Activated CD4-positive, alpha-beta T cell treated with anti-CD3 and anti-CD28 coated beads, Interleukin-2, amount 10 ng/mL, durations not matched to agents 7 days and 5 days (primary cell): Measurements from ENCODE around the gene C5orf58. TPM values are rescaled to one million over a fixed set of nuclear protein-coding genes. Genes with fewer than 3 reads are reported as not detected.

Experiments used
- CTCF ChIA-PET: fragments of 350-600 bp; sonication (Branson Sonifier 250); formaldehyde crosslinking; loops from one replicate; lab custom pipeline; 2021; ENCODE audit warnings: antibody characterized with exemption; lab: Charles Lee
- POLR2A ChIA-PET: fragments of 350-600 bp; sonication (Branson Sonifier 250); formaldehyde crosslinking; loops from one replicate; lab custom pipeline; 2021; ENCODE audit warnings: antibody characterized with exemption; lab: Charles Lee
- DNase-seq: peaks from one replicate; pipeline ENCODE4 v3.0.0-alpha.2; 2020
- H3K27ac Mint-ChIP-seq: one replicate; pipeline ENCODE4 v1.8.0; 2021; ENCODE audit warnings: mild to moderate bottlenecking, moderate library complexity, mixed read lengths
- H3K27me3 Mint-ChIP-seq: one replicate; pipeline ENCODE4 v1.8.0; 2021; ENCODE audit warnings: mixed read lengths
- H3K36me3 Mint-ChIP-seq: one replicate; pipeline ENCODE4 v1.8.0; 2021; ENCODE audit warnings: low read depth, mixed read lengths
- H3K4me1 Mint-ChIP-seq: one replicate; pipeline ENCODE4 v1.8.0; 2021; ENCODE audit warnings: mixed read lengths
- H3K4me3 Mint-ChIP-seq: one replicate; pipeline ENCODE4 v1.8.0; 2021; ENCODE audit warnings: mild to moderate bottlenecking, moderate library complexity, mixed read lengths
- H3K9me3 Mint-ChIP-seq: one replicate; pipeline ENCODE4 v1.8.0; 2021; ENCODE audit warnings: mixed read lengths
- total RNA-seq, 2 experiments: library from RNA; stranded (reverse); gene quantifications; one replicate each; pipeline ENCODE4 v1.2.3, GENCODE V29; 2021

C5orf58 gene
- total RNA-seq, 2 experiments from 2014 or later: not detected

- Mint-ChIP-seq H3K27ac (no peak overlapping the region), H3K4me3 (no peak overlapping the region), H3K9me3 (no peaks in the 10 kb centered on the region), H3K27me3 (peaks cover 35% of the 10 kb centered on the region), H3K4me1 (no peaks in the 10 kb centered on the region), H3K36me3 (no peaks in the 10 kb centered on the region)
- ChIA-PET POLR2A (no interaction called here), CTCF (interaction anchor here (1.2 to 1.5 kb wide), 3 partner anchors 9 to 20 kb away, joined by 3 to 6 read pairs (median 4); no protein-coding TSS in a partner anchor)
- no peak for DNase-seq
Observed at GRCh38 chr5:170206216-170206615, 26.6 kb upstream of the C5orf58 start.

GRCh38 chr5:170206958-170207357 is 25.8 kb upstream of the C5orf58 start:
- H3K4me3 Mint-ChIP-seq: no peak overlapping the region
- no peaks in the 10 kb centered on the region for H3K9me3 Mint-ChIP-seq
- H3K27ac Mint-ChIP-seq: no peak overlapping the region
- no peaks in the 10 kb centered on the region for H3K36me3 Mint-ChIP-seq
- POLR2A ChIA-PET: no interaction called here
- peaks cover 37% of the 10 kb centered on the region for H3K27me3 Mint-ChIP-seq
- DNase-seq: no peak
- H3K4me1 Mint-ChIP-seq: no peaks in the 10 kb centered on the region
- CTCF ChIA-PET: no interaction called here

- CTCF ChIA-PET: interaction anchor here (0.7 to 1.8 kb wide), 3 partner anchors 10 to 223 kb away, joined by 3 to 4 read pairs (median 4); no protein-coding TSS in a partner anchor
- POLR2A ChIA-PET: no interaction called here
Observed at GRCh38 chr5:170211575-170212334, 21.0 kb upstream of the C5orf58 start.

GRCh38 chr5:170216257-170216864 is 16.4 kb upstream of the C5orf58 start:
- H3K9me3 Mint-ChIP-seq: no peaks in the 10 kb centered on the region

More at GRCh38 chr5:170211575-170212334, 21.0 kb upstream of the C5orf58 start:
- DNase-seq: no peak
- Mint-ChIP-seq H3K9me3 (no peaks in the 10 kb centered on the region), H3K4me3 (no peak overlapping the region), H3K4me1 (no peaks in the 10 kb centered on the region), H3K36me3 (no peaks in the 10 kb centered on the region), H3K27ac (no peak overlapping the region), H3K27me3 (peaks cover 23% of the 10 kb centered on the region)

GRCh38 chr5:170217831-170218230 is 15.0 kb upstream of the C5orf58 start:
- POLR2A ChIA-PET: interaction anchor here (0.6 kb wide), 1 partner anchor 49 kb away, joined by 3 read pairs; no protein-coding TSS in a partner anchor
- CTCF ChIA-PET: interaction anchor here (0.8 to 1.2 kb wide), 3 partner anchors 12 to 122 kb away, joined by 3 to 4 read pairs (median 3); no protein-coding TSS in a partner anchor
- Mint-ChIP-seq H3K4me3 (no peak overlapping the region), H3K27me3 (no peaks in the 10 kb centered on the region), H3K27ac (no peak overlapping the region), H3K36me3 (no peaks in the 10 kb centered on the region), H3K4me1 (no peaks in the 10 kb centered on the region), H3K9me3 (no peaks in the 10 kb centered on the region)
- DNase-seq: no peak

More at GRCh38 chr5:170216257-170216864, 16.4 kb upstream of the C5orf58 start:
- Mint-ChIP-seq H3K36me3 (no peaks in the 10 kb centered on the region), H3K4me3 (no peak overlapping the region), H3K4me1 (no peaks in the 10 kb centered on the region), H3K27ac (no peak overlapping the region), H3K27me3 (peaks cover 3% of the 10 kb centered on the region)
- ChIA-PET CTCF (interaction anchor here (0.6 to 1.7 kb wide), 2 partner anchors 10 to 873 kb away, joined by 3 to 6 read pairs; no protein-coding TSS in a partner anchor), POLR2A (no interaction called here)
- DNase-seq: no peak

GRCh38 chr5:170218726-170219125 is 14.1 kb upstream of the C5orf58 start:
- DNase-seq: no peak
- CTCF ChIA-PET: interaction anchor here (1.0 to 1.2 kb wide), 3 partner anchors 13 to 120 kb away, joined by 3 to 4 read pairs (median 3); no protein-coding TSS in a partner anchor
- Mint-ChIP-seq H3K27ac (no peak overlapping the region), H3K9me3 (no peaks in the 10 kb centered on the region), H3K4me1 (no peaks in the 10 kb centered on the region), H3K36me3 (no peaks in the 10 kb centered on the region), H3K27me3 (no peaks in the 10 kb centered on the region), H3K4me3 (no peak overlapping the region)
- POLR2A ChIA-PET: no interaction called here

GRCh38 chr5:170219615-170220014 is 13.2 kb upstream of the C5orf58 start:
- ChIA-PET POLR2A (no interaction called here), CTCF (interaction anchor here (1.1 to 1.2 kb wide), 2 partner anchors 19 to 119 kb away, joined by 3 read pairs; no protein-coding TSS in a partner anchor)
- H3K27ac Mint-ChIP-seq: no peak overlapping the region
- H3K9me3 Mint-ChIP-seq: no peaks in the 10 kb centered on the region
- DNase-seq: no peak
- no peaks in the 10 kb centered on the region for H3K36me3 Mint-ChIP-seq
- H3K27me3 Mint-ChIP-seq: no peaks in the 10 kb centered on the region
- H3K4me1 Mint-ChIP-seq: no peaks in the 10 kb centered on the region
- H3K4me3 Mint-ChIP-seq: no peak overlapping the region

- no peaks in the 10 kb centered on the region for H3K36me3 Mint-ChIP-seq
- POLR2A ChIA-PET: no interaction called here
Observed at GRCh38 chr5:170220191-170220590, 12.6 kb upstream of the C5orf58 start.

GRCh38 chr5:170221327-170221741 is 11.5 kb upstream of the C5orf58 start:
- ChIA-PET CTCF (interaction anchor here (0.6 to 4.1 kb wide), 6 partner anchors 11 to 200 kb away, joined by 3 to 20 read pairs (median 4); no protein-coding TSS in a partner anchor), POLR2A (no interaction called here)
- Mint-ChIP-seq H3K9me3 (no peaks in the 10 kb centered on the region), H3K4me1 (peaks cover 4% of the 10 kb centered on the region), H3K27me3 (no peaks in the 10 kb centered on the region), H3K27ac (no peak overlapping the region), H3K36me3 (no peaks in the 10 kb centered on the region), H3K4me3 (no peak overlapping the region)
- no peak for DNase-seq

More at GRCh38 chr5:170220191-170220590, 12.6 kb upstream of the C5orf58 start:
- CTCF ChIA-PET: interaction anchor here (1.1 to 1.4 kb wide), 3 partner anchors 16 to 20 kb away, joined by 3 read pairs; no protein-coding TSS in a partner anchor
- no peak overlapping the region for H3K27ac Mint-ChIP-seq
- DNase-seq: no peak
- H3K27me3 Mint-ChIP-seq: no peaks in the 10 kb centered on the region
- H3K9me3 Mint-ChIP-seq: no peaks in the 10 kb centered on the region
- H3K4me3 Mint-ChIP-seq: no peak overlapping the region
- H3K4me1 Mint-ChIP-seq: no peaks in the 10 kb centered on the region

GRCh38 chr5:170223360-170223759 is 9.4 kb upstream of the C5orf58 start:
- no peak for DNase-seq
- Mint-ChIP-seq H3K27me3 (no peaks in the 10 kb centered on the region), H3K4me1 (peaks cover 7% of the 10 kb centered on the region), H3K9me3 (no peaks in the 10 kb centered on the region), H3K36me3 (no peaks in the 10 kb centered on the region), H3K4me3 (no peak overlapping the region), H3K27ac (no peak overlapping the region)
- CTCF ChIA-PET: interaction anchor here (0.8 to 4.1 kb wide), 5 partner anchors 116 to 377 kb away, joined by 3 to 20 read pairs (median 4); no protein-coding TSS in a partner anchor
- POLR2A ChIA-PET: no interaction called here

GRCh38 chr5:170223906-170224305 is 8.9 kb upstream of the C5orf58 start:
- peak overlapping the region; percentile 27 for H3K27ac Mint-ChIP-seq
- no peak overlapping the region for H3K4me3 Mint-ChIP-seq
- H3K9me3 Mint-ChIP-seq: no peaks in the 10 kb centered on the region
- peaks cover 7% of the 10 kb centered on the region for H3K4me1 Mint-ChIP-seq
- ChIA-PET POLR2A (no interaction called here), CTCF (interaction anchor here (1.3 to 4.1 kb wide), 3 partner anchors 110 to 125 kb away, joined by 4 to 20 read pairs (median 10); no protein-coding TSS in a partner anchor)
- no peak for DNase-seq
- no peaks in the 10 kb centered on the region for H3K36me3 Mint-ChIP-seq
- no peaks in the 10 kb centered on the region for H3K27me3 Mint-ChIP-seq

GRCh38 chr5:170225326-170226128 is 7.3 kb upstream of the C5orf58 start:
- CTCF ChIA-PET: interaction anchor here (0.7 to 4.3 kb wide), 22 partner anchors 9 to 573 kb away, joined by 3 to 24 read pairs (median 4); no protein-coding TSS in a partner anchor
- Mint-ChIP-seq H3K4me1 (peaks cover 7% of the 10 kb centered on the region), H3K36me3 (no peaks in the 10 kb centered on the region), H3K27me3 (no peaks in the 10 kb centered on the region), H3K27ac (no peak overlapping the region), H3K9me3 (no peaks in the 10 kb centered on the region), H3K4me3 (no peak overlapping the region)
- POLR2A ChIA-PET: interaction anchor here (0.6 kb wide), 1 partner anchor 114 kb away, joined by 3 read pairs; no protein-coding TSS in a partner anchor
- peak; percentile 83 for DNase-seq
